GM23248 (cell line): ENCODE measurements around the gene C22orf15. TPM values are rescaled to one million over a fixed set of nuclear protein-coding genes. Genes with fewer than 3 reads are reported as not detected.

Source experiments
- DNase-seq: peaks from one replicate; pipeline ENCODE4 v3.0.0-alpha.2; 2015
- H2AFZ ChIP-seq: fragments of 200-600 bp; sonication (generic); 2 replicates; pipeline ENCODE4 v1.6.1; 2016; ENCODE audit warnings: antibody characterized with exemption
- H3F3A ChIP-seq: fragments of 200-600 bp; sonication (generic); 2 replicates; pipeline ENCODE4 v1.6.1; 2016; ENCODE audit warnings: mild to moderate bottlenecking, antibody characterized with exemption, mixed run types; ENCODE audit not compliant: insufficient read depth
- H3K27ac ChIP-seq: fragments of 200-600 bp; sonication (generic); 2 replicates; pipeline ENCODE4 v1.5.1; 2016; ENCODE audit warnings: mild to moderate bottlenecking
- H3K27me3 ChIP-seq: fragments of 200-600 bp; sonication (generic); replicated peaks from 2 replicates; pipeline ENCODE4 v1.6.1; 2016; ENCODE audit warnings: mild to moderate bottlenecking; ENCODE audit not compliant: insufficient read depth
- H3K36me3 ChIP-seq: fragments of 200-600 bp; sonication (generic); 2 replicates; pipeline ENCODE4 v1.6.1; 2016; ENCODE audit warnings: low read depth, mild to moderate bottlenecking
- H3K4me1 ChIP-seq: fragments of 200-600 bp; sonication (generic); 2 replicates; pipeline ENCODE4 v1.6.1; 2016; ENCODE audit warnings: mild to moderate bottlenecking; ENCODE audit not compliant: insufficient read depth
- H3K4me2 ChIP-seq: fragments of 200-600 bp; sonication (generic); one replicate; pipeline ENCODE4 v1.6.1; 2016; ENCODE audit warnings: mild to moderate bottlenecking; ENCODE audit not compliant: unreplicated experiment
- H3K4me3 ChIP-seq: fragments of 200-600 bp; sonication (generic); 2 replicates; pipeline ENCODE4 v1.5.1; 2016; ENCODE audit warnings: mild to moderate bottlenecking
- H3K79me2 ChIP-seq: fragments of 200-600 bp; sonication (generic); 2 replicates; pipeline ENCODE4 v1.6.1; 2016; ENCODE audit warnings: mild to moderate bottlenecking; ENCODE audit not compliant: insufficient read depth
- H3K9ac ChIP-seq: fragments of 200-600 bp; sonication (generic); 2 replicates; pipeline ENCODE4 v1.6.1; 2016; ENCODE audit warnings: mild to moderate bottlenecking
- H3K9me2 ChIP-seq: fragments of 200-600 bp; sonication (generic); 2 replicates; pipeline ENCODE4 v1.6.1; 2016; ENCODE audit warnings: mixed run types, mild to moderate bottlenecking, moderate library complexity; ENCODE audit not compliant: insufficient read depth
- H3K9me3 ChIP-seq: fragments of 200-600 bp; sonication (generic); one replicate; pipeline ENCODE4 v1.6.1; 2017; ENCODE audit warnings: low read depth
- H4K20me1 ChIP-seq: fragments of 200-600 bp; sonication (generic); 2 replicates; pipeline ENCODE4 v1.6.0; 2016; ENCODE audit not compliant: insufficient read depth
- EZH2 ChIP-seq: fragments of 200-600 bp; sonication (generic); IDR thresholded peaks from 2 replicates; pipeline ENCODE4 v1.6.1; 2018; ENCODE audit warnings: antibody characterized with exemption, mild to moderate bottlenecking; ENCODE audit not compliant: insufficient read depth, poor library complexity, severe bottlenecking
- EZH2phosphoT487 ChIP-seq: fragments of 200-600 bp; sonication (generic); IDR thresholded peaks from 2 replicates; pipeline ENCODE4 v1.6.1; 2018; ENCODE audit warnings: antibody characterized with exemption, moderate library complexity, mild to moderate bottlenecking, low read depth; ENCODE audit not compliant: insufficient read depth
- WGBS, 2 experiments: methylation state at CpG; one replicate each; pipeline ENCODE4 v1.1.6; 2015 to 2017; ENCODE audit warnings: low lambda C conversion rate in 2 of 2, low coverage in 1 of 2; ENCODE audit errors: missing lambda C conversion rate in 2 of 2; 5-methylcytosine and 5-hydroxymethylcytosine counted together
- in situ Hi-C: fragments of 300-500 bp; cut with MboI; formaldehyde crosslinking; loops from 2 replicates; pipeline ENCODE4 v1.15.0; 2020
- polyA plus RNA-seq: library from polyadenylated mRNA; unstranded; fragments of >200 nt; fragmentation: Nextera tagmentation; extraction: Ambion mirVana; gene quantifications from 2 replicates; pipeline ENCODE4 v1.2.1, GENCODE V29; 2016
- total RNA-seq: library from RNA; depleted of rRNA; stranded (reverse); fragments of >200 nt; shearing (Covaris generic); gene quantifications from 2 replicates; pipeline ENCODE4 v1.2.3, GENCODE V29; 2014

The C22orf15 gene
- total and polyA plus RNA-seq, 2 experiments from 2014 or later = 0.41 TPM; not detected in 1

GRCh38 chr22:23769321-23769965, 6.7 kb downstream of the C22orf15 start:
- Histone ChIP-seq H3K27ac (no peak overlapping the region), H4K20me1 (no peaks in the 10 kb centered on the region), H3K4me2 (no peak overlapping the region), H2AFZ (no peak overlapping the region), H3K79me2 (no peaks in the 10 kb centered on the region), H3K4me1 (no peaks in the 10 kb centered on the region), H3K9me3 (no peaks in the 10 kb centered on the region), H3K4me3 (no peak overlapping the region), H3K27me3 (no peaks in the 10 kb centered on the region), H3K9me2 (no peaks in the 10 kb centered on the region), H3F3A (no peaks in the 10 kb centered on the region), H3K9ac (no peak overlapping the region), H3K36me3 (no peaks in the 10 kb centered on the region)
- in situ Hi-C loops = no loop called here
- TF ChIP-seq EZH2 (no peak), EZH2phosphoT487 (no peak)
- DNase-seq = no peak
- 79 to 83% methylated on average over 6 of the region's 6 CpGs for WGBS, 2 experiments

- Histone ChIP-seq H3K9me2 (no peaks in the 10 kb centered on the region), H3K27me3 (no peaks in the 10 kb centered on the region), H3K9me3 (no peaks in the 10 kb centered on the region), H3K4me1 (no peaks in the 10 kb centered on the region; the same call in 1 of the 2 replicates), H3F3A (no peaks in the 10 kb centered on the region), H3K9ac (peak overlapping the region; percentile 53), H3K4me2 (peak overlapping the region; percentile 57), H4K20me1 (no peaks in the 10 kb centered on the region), H3K27ac (no peak overlapping the region), H3K79me2 (no peaks in the 10 kb centered on the region), H2AFZ (peak overlapping the region; percentile 77), H3K36me3 (no peaks in the 10 kb centered on the region), H3K4me3 (peak overlapping the region; percentile 66)
- in situ Hi-C loops = no loop called here
- TF ChIP-seq EZH2phosphoT487 (no peak), EZH2 (no peak)
- 8 to 11% methylated on average over 6 of the region's 6 CpGs for WGBS, 2 experiments
- no peak for DNase-seq
These were observed 9.5 kb downstream of the C22orf15 start for GRCh38 chr22:23772315-23772648.

GRCh38 chr22:23772649-23773473, 10.1 kb downstream of the C22orf15 start, which contains the start of gene MMP11:
MMP11 (plus strand) TSS chr22:23772849; CDS start chr22:23772871, 22 bp downstream.
- 4 to 6% methylated on average over 39 to 47 of the region's 79 CpGs for WGBS, 2 experiments
- in situ Hi-C loops = no loop called here

GRCh38 chr22:23773483-23774113, 10.8 kb downstream of the C22orf15 start:
- no peaks in the 10 kb centered on the region for H3K9me2 ChIP-seq
- H3K9ac ChIP-seq = no peak overlapping the region
- no peaks in the 10 kb centered on the region; the same call in 1 of the 2 replicates for H3K4me1 ChIP-seq
- H3F3A ChIP-seq = no peaks in the 10 kb centered on the region
- H3K27me3 ChIP-seq = no peaks in the 10 kb centered on the region
- no peak overlapping the region for H3K4me3 ChIP-seq
- in situ Hi-C loops = no loop called here
- no peaks in the 10 kb centered on the region for H3K79me2 ChIP-seq
- no peak overlapping the region for H3K27ac ChIP-seq
- H3K9me3 ChIP-seq = no peaks in the 10 kb centered on the region
- 77 to 82% methylated on average over 6 to 7 of the region's 7 CpGs for WGBS, 2 experiments
- no peak overlapping the region for H3K4me2 ChIP-seq
- no peak for DNase-seq
- H4K20me1 ChIP-seq = no peaks in the 10 kb centered on the region
- no peak overlapping the region for H2AFZ ChIP-seq
- TF ChIP-seq EZH2 (no peak), EZH2phosphoT487 (no peak)
- H3K36me3 ChIP-seq = no peaks in the 10 kb centered on the region

More at GRCh38 chr22:23772649-23773473, 10.1 kb downstream of the C22orf15 start, which contains the start of gene MMP11:
- H3K9ac ChIP-seq = peak within 1 kb of the TSS; percentile 56
- peak within 1 kb of the TSS; percentile 66 for H3K4me3 ChIP-seq
- no peaks in the 10 kb centered on the region for H3F3A ChIP-seq
- no peaks in the 10 kb centered on the region for H3K9me3 ChIP-seq
- DNase-seq = peak; percentile 70
- no peaks in the 10 kb centered on the region for H4K20me1 ChIP-seq
- H3K4me1 ChIP-seq = no peaks in the 10 kb centered on the region; the same call in 1 of the 2 replicates
- no peaks in the 10 kb centered on the region for H3K36me3 ChIP-seq
- no peaks in the 10 kb centered on the region for H3K9me2 ChIP-seq
- no peak for TF ChIP-seq EZH2
- no peak for TF ChIP-seq EZH2phosphoT487
- peak within 1 kb of the TSS; percentile 77 for H2AFZ ChIP-seq
- peak within 1 kb of the TSS; percentile 57 for H3K4me2 ChIP-seq
- H3K27me3 ChIP-seq = no peaks in the 10 kb centered on the region
- H3K27ac ChIP-seq = no peak within 1 kb of the TSS
- H3K79me2 ChIP-seq = no peaks in the 10 kb centered on the region
